Stimulated activated CD8-positive, alpha-beta memory T cell treated with anti-CD3 and anti-CD28 coated beads, Interleukin-7, amount 100 ng/mL, for 48 hours (primary cell): ENCODE measurements around the gene ATAD5.
"Not testable (repeated sequence)": the region's sequence is repeated elsewhere in the genome, so short reads cannot be mapped to it uniquely, and the experiment has no call there.

Experiments used
- DNase-seq, 2 donors: peaks; one replicate each; pipeline ENCODE4 v3.0.0-alpha.2; 2020; ENCODE audit warnings: low read depth in 1 of 2; ENCODE audit errors: extremely low read depth in 1 of 2

The ATAD5 gene, protein sequence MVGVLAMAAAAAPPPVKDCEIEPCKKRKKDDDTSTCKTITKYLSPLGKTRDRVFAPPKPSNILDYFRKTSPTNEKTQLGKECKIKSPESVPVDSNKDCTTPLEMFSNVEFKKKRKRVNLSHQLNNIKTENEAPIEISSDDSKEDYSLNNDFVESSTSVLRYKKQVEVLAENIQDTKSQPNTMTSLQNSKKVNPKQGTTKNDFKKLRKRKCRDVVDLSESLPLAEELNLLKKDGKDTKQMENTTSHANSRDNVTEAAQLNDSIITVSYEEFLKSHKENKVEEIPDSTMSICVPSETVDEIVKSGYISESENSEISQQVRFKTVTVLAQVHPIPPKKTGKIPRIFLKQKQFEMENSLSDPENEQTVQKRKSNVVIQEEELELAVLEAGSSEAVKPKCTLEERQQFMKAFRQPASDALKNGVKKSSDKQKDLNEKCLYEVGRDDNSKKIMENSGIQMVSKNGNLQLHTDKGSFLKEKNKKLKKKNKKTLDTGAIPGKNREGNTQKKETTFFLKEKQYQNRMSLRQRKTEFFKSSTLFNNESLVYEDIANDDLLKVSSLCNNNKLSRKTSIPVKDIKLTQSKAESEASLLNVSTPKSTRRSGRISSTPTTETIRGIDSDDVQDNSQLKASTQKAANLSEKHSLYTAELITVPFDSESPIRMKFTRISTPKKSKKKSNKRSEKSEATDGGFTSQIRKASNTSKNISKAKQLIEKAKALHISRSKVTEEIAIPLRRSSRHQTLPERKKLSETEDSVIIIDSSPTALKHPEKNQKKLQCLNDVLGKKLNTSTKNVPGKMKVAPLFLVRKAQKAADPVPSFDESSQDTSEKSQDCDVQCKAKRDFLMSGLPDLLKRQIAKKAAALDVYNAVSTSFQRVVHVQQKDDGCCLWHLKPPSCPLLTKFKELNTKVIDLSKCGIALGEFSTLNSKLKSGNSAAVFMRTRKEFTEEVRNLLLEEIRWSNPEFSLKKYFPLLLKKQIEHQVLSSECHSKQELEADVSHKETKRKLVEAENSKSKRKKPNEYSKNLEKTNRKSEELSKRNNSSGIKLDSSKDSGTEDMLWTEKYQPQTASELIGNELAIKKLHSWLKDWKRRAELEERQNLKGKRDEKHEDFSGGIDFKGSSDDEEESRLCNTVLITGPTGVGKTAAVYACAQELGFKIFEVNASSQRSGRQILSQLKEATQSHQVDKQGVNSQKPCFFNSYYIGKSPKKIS (N-terminal part only)

DNA sequence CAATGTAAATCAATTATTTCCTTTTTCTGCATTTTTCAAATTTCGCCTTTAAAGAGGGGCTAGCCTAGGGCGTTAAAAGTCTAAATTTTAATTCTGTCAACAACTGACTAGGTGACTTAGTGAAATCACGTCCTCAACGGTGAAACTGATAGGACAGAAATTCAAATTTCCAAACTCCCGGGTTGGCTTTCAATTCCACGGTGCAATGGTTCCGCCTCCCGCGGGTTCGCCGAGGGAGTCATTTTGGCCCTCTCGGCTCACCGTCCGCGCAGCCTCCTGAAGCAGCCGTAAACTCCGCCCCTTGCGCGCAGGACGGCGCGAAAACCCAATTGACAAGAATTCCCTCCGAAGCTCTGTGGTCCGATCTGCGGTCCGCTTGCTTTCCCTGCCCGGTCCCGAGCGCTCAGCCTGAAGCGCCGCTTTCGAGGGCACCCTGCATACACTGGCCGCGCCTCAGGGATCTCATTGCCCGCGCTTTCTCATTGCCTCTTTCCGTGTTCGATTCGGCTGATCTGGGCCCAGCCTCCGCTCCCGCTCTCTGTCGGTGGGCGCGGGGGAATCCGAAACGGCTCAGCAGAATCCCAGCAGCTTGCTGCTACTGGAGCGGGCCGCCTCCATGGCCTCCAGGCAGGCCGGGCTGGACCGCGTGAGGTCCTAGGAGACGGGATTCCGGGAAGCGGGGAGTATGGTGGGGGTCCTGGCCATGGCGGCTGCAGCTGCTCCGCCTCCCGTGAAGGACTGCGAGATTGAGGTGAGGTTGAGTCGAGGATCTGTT lies at the start of gene ATAD5:
Gene ATAD5, plus strand, starts transcription at position 304 of the 775 bp plus-strand sequence. Its CDS starts 382 bp downstream, at position 686.
- peak; percentile 70 to 83 for DNase-seq

DNA sequence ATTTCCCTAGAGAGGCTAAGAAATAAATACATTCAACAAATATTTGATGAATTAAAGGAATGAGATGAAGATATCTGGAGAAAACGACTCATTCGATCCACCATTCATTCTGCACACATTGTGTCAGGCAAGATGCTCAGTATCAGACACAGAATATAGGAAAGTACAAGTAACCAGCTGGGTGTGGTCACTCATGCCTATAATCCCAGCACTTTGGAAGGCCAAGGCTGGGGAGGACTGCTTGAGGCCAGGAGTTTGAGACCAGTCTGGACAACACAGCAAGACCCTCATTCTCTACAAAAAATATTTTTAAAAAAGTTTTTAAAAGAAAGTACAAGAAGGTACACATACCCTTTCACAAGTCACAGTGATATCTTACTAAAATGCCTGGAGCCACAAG lies 49.6 kb upstream of the ATAD5 start:
- DNase-seq = no peak

DNA sequence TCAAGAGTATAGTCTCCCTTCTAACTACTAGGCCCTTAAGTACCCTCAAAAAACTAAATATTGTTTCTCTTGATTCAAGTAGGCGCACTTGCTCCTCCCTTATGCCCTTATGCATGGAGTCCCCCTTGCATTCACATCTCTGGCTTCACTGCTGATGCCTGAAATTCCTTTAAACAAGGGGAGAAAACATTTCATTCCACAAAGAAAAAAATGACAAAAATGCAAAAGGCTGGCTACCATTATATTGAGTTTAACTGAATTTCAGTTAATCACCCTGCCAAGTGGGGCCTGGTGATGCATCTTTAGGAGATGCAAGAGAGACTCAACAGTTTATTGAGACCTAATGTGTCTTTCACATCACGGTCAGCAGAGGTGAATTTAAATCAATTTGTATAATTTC lies 42.8 kb upstream of the ATAD5 start:
- DNase-seq = no peak

DNA sequence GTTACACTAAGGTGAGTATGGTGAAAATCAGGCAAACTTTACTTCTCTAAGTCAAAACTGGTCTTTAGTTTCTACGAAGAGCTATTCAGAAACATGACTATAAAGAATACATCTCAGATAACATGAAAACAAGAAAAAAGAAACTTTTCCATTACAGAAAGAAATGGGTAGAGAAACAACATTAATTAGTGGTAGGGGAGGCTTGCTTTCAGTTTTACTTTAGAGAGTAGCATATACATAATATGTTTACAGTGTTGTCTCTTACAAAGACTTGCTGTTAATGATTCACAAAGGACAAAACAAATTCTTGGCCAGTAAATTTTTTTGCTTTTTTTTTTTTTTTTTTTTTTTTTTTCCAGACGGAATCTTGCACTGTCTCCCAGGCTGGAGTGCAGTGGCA lies 41.5 kb upstream of the ATAD5 start:
- no peak for DNase-seq

DNA sequence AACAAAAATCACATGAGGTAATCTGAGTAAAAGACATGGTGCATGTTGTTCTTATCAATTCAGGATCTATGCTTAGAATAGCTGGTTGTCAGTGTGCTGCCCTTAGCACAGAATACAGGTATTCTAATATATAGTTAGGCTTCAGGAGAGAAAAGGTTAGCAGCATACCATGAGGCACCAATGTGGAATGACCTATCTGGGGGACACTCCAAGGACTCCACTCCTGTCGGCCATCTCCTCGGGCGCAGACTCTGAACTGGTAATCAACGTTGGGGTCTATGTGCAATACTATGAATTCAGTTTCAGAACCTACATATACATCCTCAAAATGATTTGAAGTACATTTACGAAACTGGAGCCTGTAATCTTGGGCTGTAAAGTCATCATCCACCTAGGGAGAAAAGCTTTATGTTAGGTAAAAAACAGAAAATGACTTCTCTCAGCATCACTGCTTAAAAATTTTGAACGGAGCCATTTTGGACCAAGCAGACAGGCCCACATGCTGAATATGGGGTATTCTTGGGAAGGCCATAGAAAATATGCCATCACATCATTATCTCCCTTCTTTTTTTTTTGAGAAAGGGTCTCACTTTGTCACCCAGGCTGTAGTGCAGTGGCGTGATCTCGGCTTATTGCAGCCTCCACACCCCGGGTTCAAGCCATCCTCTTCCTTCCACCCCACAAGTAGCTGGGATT lies 38.3 kb upstream of the ATAD5 start:
- DNase-seq = no peak

GRCh38 chr17:30794372-30794771 lies 37.4 kb upstream of the ATAD5 start:
- no peak for DNase-seq

- no peak for DNase-seq
These were observed 35.8 kb upstream of the ATAD5 start for GRCh38 chr17:30796016-30796415.

- DNase-seq = no peak
These were observed 30.1 kb upstream of the ATAD5 start for GRCh38 chr17:30801671-30802070.

DNA sequence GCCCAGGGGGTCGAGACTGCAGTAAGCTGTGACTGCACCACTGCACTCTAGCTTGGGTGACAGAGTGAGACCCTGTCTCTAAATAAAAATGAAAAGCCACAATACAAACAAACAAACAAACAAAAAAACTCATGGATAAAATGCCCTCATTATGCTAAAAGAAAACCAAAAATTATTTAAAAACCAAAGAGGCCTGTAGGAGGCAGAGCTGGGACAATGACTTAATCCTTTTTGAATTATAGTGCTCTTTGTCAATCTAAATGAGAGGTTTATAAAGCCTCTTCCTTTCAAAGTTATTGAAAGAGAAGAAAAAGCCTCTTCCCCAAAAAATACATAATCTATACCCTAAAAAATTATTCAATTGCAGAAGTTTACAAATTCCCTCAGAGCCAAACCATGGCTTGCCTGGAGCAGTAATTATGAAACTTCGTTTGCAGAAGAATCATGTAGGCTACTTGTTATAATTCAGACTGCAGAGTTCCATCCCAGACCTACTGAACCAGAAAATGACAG lies 25.8 kb upstream of the ATAD5 start:
- no peak for DNase-seq

DNA sequence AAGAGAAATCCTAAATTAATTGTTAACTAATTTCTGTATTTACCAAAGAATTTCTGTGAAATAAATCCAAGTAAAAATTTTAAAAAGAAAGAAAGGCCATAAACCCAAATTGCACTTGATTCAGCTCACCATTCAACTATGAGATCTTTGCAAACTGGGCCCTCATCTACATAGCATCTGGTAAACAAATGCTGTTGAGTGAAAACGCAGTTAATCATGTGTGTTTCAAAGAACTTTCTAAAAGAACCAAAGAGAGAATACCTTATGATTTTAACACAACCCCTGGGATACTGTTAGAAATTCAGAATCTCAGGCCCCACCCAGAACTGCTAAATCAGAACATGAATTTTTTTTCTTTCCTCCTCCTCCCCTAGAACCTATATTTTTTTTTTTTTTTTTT lies 23.9 kb upstream of the ATAD5 start:
- DNase-seq = no peak

- DNase-seq = no peak
These were observed 22.9 kb upstream of the ATAD5 start for GRCh38 chr17:30808785-30809286.

DNA sequence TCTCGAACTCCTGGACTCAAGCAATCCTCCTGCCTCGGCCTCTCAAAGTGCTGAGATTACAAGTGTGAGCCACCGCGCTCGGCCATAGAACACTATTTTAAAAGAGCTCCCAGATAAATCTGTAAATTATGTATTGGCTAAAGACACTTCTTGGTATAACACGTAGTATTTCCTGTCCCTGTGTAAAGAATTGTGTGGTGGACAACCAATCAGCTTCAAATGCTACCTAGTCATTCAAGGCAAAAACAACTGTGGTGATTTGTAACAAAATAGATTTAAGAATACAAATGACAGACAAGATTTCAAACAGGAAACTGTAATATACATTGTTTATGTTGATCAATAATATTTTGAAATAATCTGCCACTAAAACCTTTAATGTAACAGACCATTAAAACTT lies 21.9 kb upstream of the ATAD5 start:
- DNase-seq = no peak

DNA sequence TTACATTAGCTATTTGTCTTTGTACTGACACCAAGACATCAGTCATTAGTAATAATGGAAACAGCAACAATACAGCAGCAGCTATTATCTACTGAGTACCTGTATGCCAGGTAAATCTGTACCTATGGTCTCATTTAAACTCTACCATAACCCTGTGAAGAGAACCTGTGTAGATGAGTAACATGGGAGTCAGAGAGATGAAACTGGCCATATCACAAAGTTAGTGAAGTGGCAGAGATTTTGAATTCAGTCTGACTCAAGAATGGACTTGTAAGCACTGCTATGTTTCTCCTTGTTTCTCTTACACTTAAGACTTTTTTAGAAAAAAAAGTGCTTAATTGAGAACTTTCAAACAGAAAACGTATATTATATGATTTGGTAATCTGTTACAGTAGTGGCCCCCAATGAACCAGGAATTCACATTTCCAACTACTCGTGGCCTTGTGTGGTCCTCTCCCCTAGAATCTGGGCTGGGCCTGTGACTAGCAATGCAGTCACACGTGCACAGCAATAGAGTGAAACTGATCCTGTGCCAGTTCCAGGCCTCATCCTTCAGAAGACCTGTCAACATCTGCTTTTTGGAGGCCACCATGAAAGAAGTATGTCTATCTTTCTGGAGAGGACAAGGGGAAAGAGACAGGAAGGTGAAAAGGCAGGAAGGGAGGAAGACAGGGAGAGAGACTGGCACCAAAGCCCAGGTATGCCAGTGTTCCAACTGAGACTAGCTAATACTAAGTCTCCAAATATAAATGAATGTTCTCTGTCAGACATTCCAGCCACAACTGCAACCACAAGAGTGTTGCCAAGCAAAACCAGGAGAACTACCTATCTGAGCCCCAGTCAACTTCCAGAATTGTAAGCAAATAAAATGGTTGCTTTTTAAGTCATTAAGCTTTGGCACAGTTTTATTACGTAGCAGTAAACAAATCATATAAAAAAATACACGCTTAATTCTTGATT lies 19.3 kb upstream of the ATAD5 start:
- no peak for DNase-seq

DNA sequence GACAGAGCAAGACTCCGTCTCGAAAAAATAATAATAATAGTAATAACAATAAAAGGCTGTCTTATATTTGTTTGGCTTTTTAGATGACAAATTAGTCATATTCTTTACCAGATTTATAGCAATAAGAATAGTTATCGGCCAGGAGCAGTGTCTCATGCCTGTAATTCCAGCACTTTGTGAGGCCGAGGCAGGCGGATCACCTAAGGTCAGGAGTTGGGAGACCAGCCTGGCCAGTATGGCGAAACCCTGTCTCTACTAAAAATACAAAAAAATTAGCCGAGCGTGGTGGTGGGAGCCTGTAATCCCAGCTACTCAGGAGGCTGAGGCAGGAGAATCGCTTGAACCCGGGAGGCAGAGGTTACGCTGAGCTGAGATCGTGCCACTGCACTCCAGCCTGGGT lies 17.5 kb upstream of the ATAD5 start:
- DNase-seq = not testable (repeated sequence)

- not testable (repeated sequence) for DNase-seq
These were observed 16.9 kb upstream of the ATAD5 start for GRCh38 chr17:30814860-30815259.

GRCh38 chr17:30816165-30816564 lies 15.6 kb upstream of the ATAD5 start:
- no peak for DNase-seq

DNA sequence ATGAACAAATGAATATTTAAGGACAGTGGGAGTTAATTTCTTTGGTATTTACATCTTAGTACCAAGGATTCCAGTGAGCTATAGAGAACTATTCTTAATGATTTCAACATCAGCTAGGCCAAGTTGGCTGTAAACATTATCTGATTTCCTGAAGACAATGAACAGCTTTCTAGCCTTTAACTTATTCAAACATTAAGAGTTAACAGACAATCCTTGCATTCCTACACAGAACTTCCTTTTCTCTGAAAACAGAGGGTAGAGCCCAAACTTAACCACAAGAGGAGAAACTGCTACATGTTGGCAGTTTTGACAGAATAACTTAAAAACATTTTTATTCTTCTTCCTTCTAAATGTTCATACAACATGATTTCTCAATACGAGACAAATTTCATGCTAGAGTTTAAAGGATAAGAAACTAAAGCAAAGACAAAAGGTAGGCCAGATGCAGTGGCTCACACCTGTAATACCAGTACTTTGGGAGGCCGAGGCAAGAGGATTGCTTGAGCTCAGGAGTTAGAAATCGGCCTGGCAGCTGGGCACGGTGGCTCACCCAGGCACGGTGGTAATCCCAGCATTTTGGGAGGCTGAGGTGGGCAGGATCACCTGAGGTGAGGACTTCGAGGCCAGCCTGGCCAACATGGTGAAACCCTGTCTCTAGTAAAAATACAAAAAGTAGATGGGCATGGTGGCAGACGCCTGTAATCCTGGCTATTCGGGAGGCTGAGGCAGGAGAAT lies 11.6 kb upstream of the ATAD5 start:
- no peak for DNase-seq
